ENCODE measurements around the gene ZNF608. TPM values are rescaled to one million over a fixed set of nuclear protein-coding genes. Genes with fewer than 3 reads are reported as not detected.

ZNF608 gene
- total RNA-seq, 1 donor from 2014 or later = 32.1 TPM

- no peak overlapping the region for H3K4me3 ChIP-seq
- H3K36me3 ChIP-seq = no peaks in the 10 kb centered on the region
- DNase-seq (peak; percentile 70), ATAC-seq (peak; percentile 85)
- H3K4me1 ChIP-seq = peaks cover 22% of the 10 kb centered on the region
- TF ChIP-seq, protein P1, sequence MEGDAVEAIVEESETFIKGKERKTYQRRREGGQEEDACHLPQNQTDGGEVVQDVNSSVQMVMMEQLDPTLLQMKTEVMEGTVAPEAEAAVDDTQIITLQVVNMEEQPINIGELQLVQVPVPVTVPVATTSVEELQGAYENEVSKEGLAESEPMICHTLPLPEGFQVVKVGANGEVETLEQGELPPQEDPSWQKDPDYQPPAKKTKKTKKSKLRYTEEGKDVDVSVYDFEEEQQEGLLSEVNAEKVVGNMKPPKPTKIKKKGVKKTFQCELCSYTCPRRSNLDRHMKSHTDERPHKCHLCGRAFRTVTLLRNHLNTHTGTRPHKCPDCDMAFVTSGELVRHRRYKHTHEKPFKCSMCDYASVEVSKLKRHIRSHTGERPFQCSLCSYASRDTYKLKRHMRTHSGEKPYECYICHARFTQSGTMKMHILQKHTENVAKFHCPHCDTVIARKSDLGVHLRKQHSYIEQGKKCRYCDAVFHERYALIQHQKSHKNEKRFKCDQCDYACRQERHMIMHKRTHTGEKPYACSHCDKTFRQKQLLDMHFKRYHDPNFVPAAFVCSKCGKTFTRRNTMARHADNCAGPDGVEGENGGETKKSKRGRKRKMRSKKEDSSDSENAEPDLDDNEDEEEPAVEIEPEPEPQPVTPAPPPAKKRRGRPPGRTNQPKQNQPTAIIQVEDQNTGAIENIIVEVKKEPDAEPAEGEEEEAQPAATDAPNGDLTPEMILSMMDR (IDR thresholded peaks at IDR 0.05) = no peak
- intact Hi-C loops (cut with DNase I) = no loop called here
- no peaks in the 10 kb centered on the region for H3K27me3 ChIP-seq
- no peaks in the 10 kb centered on the region for H3K9me3 ChIP-seq
- H3K27ac ChIP-seq = peak overlapping the region; percentile 11
These were observed 39.6 kb downstream of the ZNF608 start for GRCh38 chr5:124706729-124707361.

DNA sequence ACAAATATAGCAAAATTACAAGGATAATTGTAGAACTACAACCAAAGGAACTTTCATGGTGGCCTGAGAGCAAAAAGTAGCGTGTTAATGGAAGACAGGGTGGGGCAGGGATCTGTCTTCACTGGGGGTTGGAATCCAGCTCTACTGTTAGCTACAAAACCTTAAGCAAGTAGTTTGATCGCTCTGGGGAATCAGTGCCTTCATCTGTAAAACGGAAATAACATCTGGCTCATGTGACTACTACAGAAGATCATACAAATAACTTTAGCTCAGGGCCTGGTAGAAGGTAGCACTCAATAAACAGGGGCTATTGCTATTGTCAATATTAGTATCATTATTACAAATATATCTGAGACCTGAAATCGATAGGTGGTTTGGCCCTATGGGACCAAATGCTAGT lies 40.4 kb downstream of the ZNF608 start:
- Histone ChIP-seq H3K9me3 (no peaks in the 10 kb centered on the region), H3K36me3 (no peaks in the 10 kb centered on the region), H3K27ac (no peak overlapping the region), H3K4me1 (peaks cover 22% of the 10 kb centered on the region), H3K27me3 (no peaks in the 10 kb centered on the region), H3K4me3 (no peak overlapping the region)
- ATAC-seq (no peak), DNase-seq (no peak)
- intact Hi-C loops (cut with DNase I) = no loop called here
- TF ChIP-seq, protein P1 (IDR thresholded peaks at IDR 0.05) = no peak

DNA sequence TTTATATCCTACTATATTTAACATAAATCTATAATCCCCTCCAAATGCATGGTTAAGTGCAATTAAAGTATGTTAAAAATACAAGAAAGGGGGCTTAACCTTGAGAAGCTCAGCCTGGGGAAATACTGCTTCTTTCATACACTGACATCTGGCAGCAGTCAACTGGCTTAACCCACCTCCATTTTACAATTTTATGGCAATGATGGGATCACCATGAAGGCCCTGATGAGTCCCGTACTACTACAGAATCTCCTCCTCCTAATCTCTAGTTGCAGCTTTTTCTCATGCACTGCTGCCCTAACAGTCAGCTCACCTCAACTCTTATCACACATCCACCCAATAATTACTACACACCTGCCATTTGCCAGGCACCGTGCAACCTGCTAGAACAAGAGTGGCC lies 40.9 kb downstream of the ZNF608 start:
- Histone ChIP-seq H3K4me1 (peaks cover 22% of the 10 kb centered on the region), H3K27me3 (no peaks in the 10 kb centered on the region), H3K4me3 (no peak overlapping the region), H3K36me3 (no peaks in the 10 kb centered on the region), H3K27ac (no peak overlapping the region), H3K9me3 (no peaks in the 10 kb centered on the region)
- intact Hi-C loops (cut with DNase I) = no loop called here
- DNase-seq = no peak
- TF ChIP-seq, protein P1 (IDR thresholded peaks at IDR 0.05) = no peak
- ATAC-seq = no peak

DNA sequence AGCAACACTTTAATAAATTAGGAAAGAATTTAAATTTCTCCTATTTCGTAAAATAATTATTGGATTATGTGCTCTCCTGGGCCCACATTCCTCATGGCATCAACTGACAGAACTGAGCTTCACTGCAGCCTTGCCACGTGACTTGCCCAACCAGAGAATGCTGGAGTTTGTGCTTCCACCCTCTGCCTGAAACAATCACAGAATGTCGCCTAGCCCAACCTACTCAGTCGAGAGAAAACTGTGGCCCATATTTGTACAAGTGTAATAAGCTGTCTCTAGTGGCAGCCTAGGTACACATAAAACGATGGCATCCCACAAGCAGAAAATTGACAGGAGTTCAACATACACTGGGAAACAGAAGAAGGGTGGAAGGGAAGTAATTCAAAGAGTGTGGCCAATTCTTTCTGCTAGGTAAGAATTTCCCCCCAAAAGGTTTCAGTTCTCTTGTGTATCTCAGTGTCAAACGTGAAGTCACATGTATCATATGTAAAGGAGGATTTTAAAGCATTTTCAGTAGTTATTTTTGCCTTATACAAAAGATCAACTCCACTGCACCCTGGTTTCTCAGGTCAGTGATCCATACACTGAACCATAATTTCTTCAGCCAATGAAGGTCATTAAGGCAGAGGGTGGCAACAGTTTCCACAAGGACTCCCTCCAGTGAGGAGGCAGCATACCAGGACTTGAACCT lies 41.7 kb downstream of the ZNF608 start:
- Histone ChIP-seq H3K36me3 (no peaks in the 10 kb centered on the region), H3K27me3 (no peaks in the 10 kb centered on the region), H3K4me1 (peaks cover 22% of the 10 kb centered on the region), H3K4me3 (no peak overlapping the region), H3K27ac (no peak overlapping the region), H3K9me3 (no peaks in the 10 kb centered on the region)
- TF ChIP-seq, protein P1 (IDR thresholded peaks at IDR 0.05) = no peak
- intact Hi-C loops (cut with DNase I) = no loop called here
- ATAC-seq (peak; percentile 31), DNase-seq (no peak)

- Histone ChIP-seq H3K27ac (no peak overlapping the region), H3K4me3 (no peak overlapping the region), H3K36me3 (no peaks in the 10 kb centered on the region), H3K4me1 (peaks cover 26% of the 10 kb centered on the region), H3K9me3 (no peaks in the 10 kb centered on the region), H3K27me3 (no peaks in the 10 kb centered on the region)
- no peak for DNase-seq
- ATAC-seq = no peak
- intact Hi-C loops (cut with DNase I) = no loop called here
- TF ChIP-seq, protein P1 (IDR thresholded peaks at IDR 0.05) = no peak
These were observed 42.4 kb downstream of the ZNF608 start for GRCh38 chr5:124703995-124704394.
